Neural cell (in vitro differentiated cells): Measurements from ENCODE around the gene STAC. TPM values are rescaled to one million over a fixed set of nuclear protein-coding genes. Genes with fewer than 3 reads are reported as not detected.

Source experiments
- H2AFZ ChIP-seq: fragments of 200-600, 300-800 bp; sonication (generic), shearing (Covaris generic); 2 replicates; pipeline ENCODE4 v1.6.0; 2014; ENCODE audit warnings: low read depth, mild to moderate bottlenecking, antibody characterized with exemption, low read length, moderate library complexity
- H3F3A ChIP-seq: fragments of 200-600 bp; shearing (Covaris generic); 2 replicates; pipeline ENCODE4 v1.6.1; 2016; ENCODE audit warnings: mild to moderate bottlenecking, moderate library complexity, mixed read lengths, antibody characterized with exemption, low read length; ENCODE audit not compliant: insufficient read depth, poor library complexity, severe bottlenecking
- H3K27ac ChIP-seq: fragments of 200-600, 300-800 bp; sonication (generic), shearing (Covaris generic); 2 replicates; pipeline ENCODE4 v1.5.1; 2014; ENCODE audit warnings: mild to moderate bottlenecking, low read length, moderate library complexity
- H3K27me3 ChIP-seq: fragments of 300-800, 200-600 bp; sonication (generic), shearing (Covaris generic); 2 replicates; pipeline ENCODE4 v1.6.0; 2014; ENCODE audit warnings: mild to moderate bottlenecking, low read depth, low read length, moderate library complexity; ENCODE audit not compliant: insufficient read depth
- H3K36me3 ChIP-seq: fragments of 300-800, 200-600 bp; sonication (generic), shearing (Covaris generic); 2 replicates; pipeline ENCODE4 v1.5.1; 2014; ENCODE audit warnings: mild to moderate bottlenecking, antibody characterized with exemption, low read length, moderate library complexity; ENCODE audit not compliant: insufficient read depth
- H3K4me2 ChIP-seq: fragments of 300-800, 200-600 bp; sonication (generic), shearing (Covaris generic); 2 replicates; pipeline ENCODE4 v1.6.0; 2014; ENCODE audit warnings: mild to moderate bottlenecking, low read length
- H3K4me3 ChIP-seq: fragments of 300-800, 200-600 bp; sonication (generic), shearing (Covaris generic); 2 replicates; pipeline ENCODE4 v1.5.1; 2014; ENCODE audit warnings: mild to moderate bottlenecking, low read length, moderate library complexity
- H3K79me2 ChIP-seq: fragments of 200-600 bp; shearing (Covaris generic); replicated peaks from 2 replicates; pipeline ENCODE4 v1.6.0; 2014; ENCODE audit warnings: mild to moderate bottlenecking, low read length, moderate library complexity; ENCODE audit not compliant: insufficient read depth
- H3K9ac ChIP-seq: fragments of 300-800, 200-600 bp; sonication (generic), shearing (Covaris generic); 2 replicates; pipeline ENCODE4 v1.6.1; 2016; ENCODE audit warnings: mild to moderate bottlenecking, low read length, mixed read lengths
- H3K9me2 ChIP-seq: fragments of 200-600 bp; shearing (Covaris generic); 2 replicates; pipeline ENCODE4 v1.6.1; 2016; ENCODE audit warnings: mild to moderate bottlenecking, low read length, mixed read lengths; ENCODE audit not compliant: insufficient read depth
- H3K9me3 ChIP-seq: fragments of 200-600, 300-800 bp; sonication (generic), shearing (Covaris generic); 2 replicates; pipeline ENCODE4 v1.6.1; 2016; ENCODE audit warnings: mild to moderate bottlenecking, mixed run types, low read length, moderate library complexity, mixed read lengths
- H4K20me1 ChIP-seq: fragments of 200-600 bp; shearing (Covaris generic); 2 replicates; pipeline ENCODE4 v1.6.1; 2016; ENCODE audit warnings: mild to moderate bottlenecking, mixed run types; ENCODE audit not compliant: insufficient read depth
- CTCF ChIP-seq: fragments of 450-650 bp; IDR thresholded peaks from 2 replicates; pipeline ENCODE4 v1.5.1; 2014; ENCODE audit warnings: antibody characterized with exemption, mild to moderate bottlenecking, moderate library complexity; ENCODE audit not compliant: poor library complexity, severe bottlenecking
- EP300 ChIP-seq: fragments of 450-650 bp; conservative IDR thresholded peaks from 2 replicates; pipeline ENCODE4 v1.6.1; 2014; ENCODE audit warnings: antibody characterized with exemption, mild to moderate bottlenecking, moderate library complexity; ENCODE audit not compliant: poor library complexity, severe bottlenecking
- EZH2 ChIP-seq: fragments of 200-600, 300-800 bp; shearing (Covaris generic), sonication (generic); IDR thresholded peaks from 2 replicates; pipeline ENCODE4 v1.6.1; 2014; ENCODE audit warnings: antibody characterized with exemption, low read length, borderline replicate concordance, mild to moderate bottlenecking; ENCODE audit not compliant: insufficient read depth, poor library complexity, severe bottlenecking
- MXI1 ChIP-seq: fragments of 450-650 bp; conservative IDR thresholded peaks from 2 replicates; pipeline ENCODE4 v1.6.1; 2014; ENCODE audit warnings: antibody characterized with exemption, mild to moderate bottlenecking; ENCODE audit not compliant: poor library complexity, severe bottlenecking
- POLR2AphosphoS5 ChIP-seq: IDR thresholded peaks from 2 replicates; pipeline ENCODE4 v1.6.1; 2012
- RAD21 ChIP-seq: fragments of 450-650 bp; conservative IDR thresholded peaks from 2 replicates; pipeline ENCODE4 v1.6.1; 2014; ENCODE audit warnings: antibody characterized with exemption, mild to moderate bottlenecking, moderate library complexity
- REST ChIP-seq: IDR thresholded peaks from 2 replicates; pipeline ENCODE4 v1.6.1; 2012; ENCODE audit warnings: borderline replicate concordance
- SMC3 ChIP-seq: fragments of 450-650 bp; conservative IDR thresholded peaks from 2 replicates; pipeline ENCODE4 v1.6.1; 2014; ENCODE audit warnings: antibody characterized with exemption, mild to moderate bottlenecking, moderate library complexity; ENCODE audit not compliant: poor library complexity
- TAF1 ChIP-seq: IDR thresholded peaks from 2 replicates; pipeline ENCODE4 v1.6.1; 2012; ENCODE audit warnings: low read depth
- polyA plus RNA-seq: library from polyadenylated mRNA; depleted of rRNA; stranded (reverse); fragments of >200 nt; gene quantifications from 2 replicates; pipeline ENCODE4 v1.2.3, GENCODE V29; 2014

Gene STAC
- polyA plus RNA-seq, 1 donor from 2014 or later, result 4.5 TPM

GRCh38 chr3:36597422-36597821, 217.1 kb downstream of the STAC start:
- no peak overlapping the region for H3K9ac ChIP-seq
- H3F3A ChIP-seq, result no peaks in the 10 kb centered on the region
- H3K27ac ChIP-seq, result no peak overlapping the region
- no peak overlapping the region for H3K4me2 ChIP-seq
- no peaks in the 10 kb centered on the region for H3K79me2 ChIP-seq
- TF ChIP-seq RAD21 (no peak), CTCF (no peak), MXI1 (no peak), TAF1 (no peak), POLR2AphosphoS5 (no peak), REST (no peak), EZH2 (no peak), SMC3 (no peak), EP300 (no peak)
- H2AFZ ChIP-seq, result no peak overlapping the region
- H3K27me3 ChIP-seq, result no peaks in the 10 kb centered on the region
- no peaks in the 10 kb centered on the region for H3K9me2 ChIP-seq
- H3K4me3 ChIP-seq, result no peak overlapping the region
- no peaks in the 10 kb centered on the region for H4K20me1 ChIP-seq
- H3K36me3 ChIP-seq, result no peaks in the 10 kb centered on the region
- no peaks in the 10 kb centered on the region for H3K9me3 ChIP-seq
